ENCODE data around the gene WFDC5. TPM values are rescaled to one million over a fixed set of nuclear protein-coding genes. Genes with fewer than 3 reads are reported as not detected.

WFDC5 gene
- total and polyA plus RNA-seq, 9 of the 15 experiments (the other 6 are each of a cell fraction or from before 2014, with no cell fraction given), result not detected

GRCh38 chr20:45092898-45093297, 22.1 kb downstream of the WFDC5 start (continued):
- TF ChIP-seq ZBTB49 (CRISPR knock-in tag; IDR thresholded peaks at IDR 0.05; ENCODE audit: borderline replicate concordance) (no peak), NUFIP1 (IDR thresholded peaks at IDR 0.05; ENCODE audit: partially characterized antibody) (no peak), ZFP91 (CRISPR knock-in tag; IDR thresholded peaks at IDR 0.05) (no peak), ZKSCAN3 (CRISPR knock-in tag; IDR thresholded peaks at IDR 0.05) (no peak), JUN (IDR thresholded peaks at IDR 0.05; ENCODE audit: borderline replicate concordance, low read depth, low read length) (no peak), JUN (CRISPR knock-in tag; IDR thresholded peaks at IDR 0.05; ENCODE audit: borderline replicate concordance) (no peak), CCNT2 (IDR thresholded peaks at IDR 0.05; ENCODE audit: borderline replicate concordance, extremely low read depth, insufficient read length, low read depth, low read length) (no peak)
- TF ChIP-seq, protein P1, sequence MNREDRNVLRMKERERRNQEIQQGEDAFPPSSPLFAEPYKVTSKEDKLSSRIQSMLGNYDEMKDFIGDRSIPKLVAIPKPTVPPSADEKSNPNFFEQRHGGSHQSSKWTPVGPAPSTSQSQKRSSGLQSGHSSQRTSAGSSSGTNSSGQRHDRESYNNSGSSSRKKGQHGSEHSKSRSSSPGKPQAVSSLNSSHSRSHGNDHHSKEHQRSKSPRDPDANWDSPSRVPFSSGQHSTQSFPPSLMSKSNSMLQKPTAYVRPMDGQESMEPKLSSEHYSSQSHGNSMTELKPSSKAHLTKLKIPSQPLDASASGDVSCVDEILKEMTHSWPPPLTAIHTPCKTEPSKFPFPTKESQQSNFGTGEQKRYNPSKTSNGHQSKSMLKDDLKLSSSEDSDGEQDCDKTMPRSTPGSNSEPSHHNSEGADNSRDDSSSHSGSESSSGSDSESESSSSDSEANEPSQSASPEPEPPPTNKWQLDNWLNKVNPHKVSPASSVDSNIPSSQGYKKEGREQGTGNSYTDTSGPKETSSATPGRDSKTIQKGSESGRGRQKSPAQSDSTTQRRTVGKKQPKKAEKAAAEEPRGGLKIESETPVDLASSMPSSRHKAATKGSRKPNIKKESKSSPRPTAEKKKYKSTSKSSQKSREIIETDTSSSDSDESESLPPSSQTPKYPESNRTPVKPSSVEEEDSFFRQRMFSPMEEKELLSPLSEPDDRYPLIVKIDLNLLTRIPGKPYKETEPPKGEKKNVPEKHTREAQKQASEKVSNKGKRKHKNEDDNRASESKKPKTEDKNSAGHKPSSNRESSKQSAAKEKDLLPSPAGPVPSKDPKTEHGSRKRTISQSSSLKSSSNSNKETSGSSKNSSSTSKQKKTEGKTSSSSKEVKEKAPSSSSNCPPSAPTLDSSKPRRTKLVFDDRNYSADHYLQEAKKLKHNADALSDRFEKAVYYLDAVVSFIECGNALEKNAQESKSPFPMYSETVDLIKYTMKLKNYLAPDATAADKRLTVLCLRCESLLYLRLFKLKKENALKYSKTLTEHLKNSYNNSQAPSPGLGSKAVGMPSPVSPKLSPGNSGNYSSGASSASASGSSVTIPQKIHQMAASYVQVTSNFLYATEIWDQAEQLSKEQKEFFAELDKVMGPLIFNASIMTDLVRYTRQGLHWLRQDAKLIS (CRISPR knock-in tag; IDR thresholded peaks at IDR 0.05), result no peak
- TF ChIP-seq, protein P2, sequence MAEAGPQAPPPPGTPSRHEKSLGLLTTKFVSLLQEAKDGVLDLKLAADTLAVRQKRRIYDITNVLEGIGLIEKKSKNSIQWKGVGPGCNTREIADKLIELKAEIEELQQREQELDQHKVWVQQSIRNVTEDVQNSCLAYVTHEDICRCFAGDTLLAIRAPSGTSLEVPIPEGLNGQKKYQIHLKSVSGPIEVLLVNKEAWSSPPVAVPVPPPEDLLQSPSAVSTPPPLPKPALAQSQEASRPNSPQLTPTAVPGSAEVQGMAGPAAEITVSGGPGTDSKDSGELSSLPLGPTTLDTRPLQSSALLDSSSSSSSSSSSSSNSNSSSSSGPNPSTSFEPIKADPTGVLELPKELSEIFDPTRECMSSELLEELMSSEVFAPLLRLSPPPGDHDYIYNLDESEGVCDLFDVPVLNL (CRISPR knock-in tag; IDR thresholded peaks at IDR 0.05; ENCODE audit: low read depth), result no peak

All from K562 (cell line).